AML-193 (cell line): ENCODE measurements around the gene GOLGA7B.
A peak's percentile ranks its signal among the peaks of the same experiment; 100 is the strongest.

Experiments used
- DNase-seq, 2 experiments: peaks; one replicate each; lab custom pipeline; 2025; lab: John Stamatoyannopoulos, UW

Gene GOLGA7B

GRCh38 chr10:97849687-97850402 lies at the start of gene GOLGA7B:
Gene GOLGA7B (plus strand): TSS chr10:97849843. CDS start chr10:97850304, 461 bp downstream.
- DNase-seq: peak in 1 of 2 experiments; percentile 0

- DNase-seq: no peak
Measured at GRCh38 chr10:97800474-97800873, 49.2 kb upstream of the GOLGA7B start.

GRCh38 chr10:97801422-97801821 lies 48.2 kb upstream of the GOLGA7B start:
- no peak for DNase-seq

- DNase-seq: no peak
Measured at GRCh38 chr10:97805096-97805884, 44.4 kb upstream of the GOLGA7B start.

- DNase-seq: no peak
Measured at GRCh38 chr10:97805949-97806348, 43.7 kb upstream of the GOLGA7B start.

- no peak for DNase-seq
Measured at GRCh38 chr10:97810446-97810845, 39.2 kb upstream of the GOLGA7B start.

- DNase-seq: no peak
Measured at GRCh38 chr10:97811958-97812357, 37.7 kb upstream of the GOLGA7B start.

- DNase-seq: no peak
Measured at GRCh38 chr10:97812696-97813095, 36.9 kb upstream of the GOLGA7B start.

GRCh38 chr10:97813311-97813710 lies 36.3 kb upstream of the GOLGA7B start:
- DNase-seq: no peak

- DNase-seq: no peak
Measured at GRCh38 chr10:97814996-97815395, 34.6 kb upstream of the GOLGA7B start.

GRCh38 chr10:97816609-97817008 lies 33.0 kb upstream of the GOLGA7B start:
- no peak for DNase-seq

- no peak for DNase-seq
Measured at GRCh38 chr10:97818572-97818971, 31.1 kb upstream of the GOLGA7B start.

- DNase-seq: no peak
Measured at GRCh38 chr10:97820096-97820704, 29.4 kb upstream of the GOLGA7B start.

- no peak for DNase-seq
Measured at GRCh38 chr10:97821308-97822038, 28.2 kb upstream of the GOLGA7B start.

- no peak for DNase-seq
Measured at GRCh38 chr10:97822261-97822687, 27.4 kb upstream of the GOLGA7B start.

- DNase-seq: no peak
Measured at GRCh38 chr10:97823734-97824133, 25.9 kb upstream of the GOLGA7B start.

GRCh38 chr10:97825020-97825760 lies 24.5 kb upstream of the GOLGA7B start:
- no peak for DNase-seq

- DNase-seq: no peak
Measured at GRCh38 chr10:97826892-97827291, 22.8 kb upstream of the GOLGA7B start.

- DNase-seq: no peak
Measured at GRCh38 chr10:97827702-97828291, 21.8 kb upstream of the GOLGA7B start.

- no peak for DNase-seq
Measured at GRCh38 chr10:97828721-97829120, 20.9 kb upstream of the GOLGA7B start.

GRCh38 chr10:97830064-97830463 lies 19.6 kb upstream of the GOLGA7B start:
- no peak for DNase-seq
